IPS-15b (cell line): ENCODE measurements around the gene GPC5.
"Not testable (repeated sequence)": the region's sequence is repeated elsewhere in the genome, so short reads cannot be mapped to it uniquely, and the experiment has no call there.

ENCODE experiments used
- H3K27me3 ChIP-seq: one replicate; pipeline ENCODE4 v1.6.1; 2013; ENCODE audit warnings: low read length; ENCODE audit not compliant: control insufficient read depth, insufficient read depth
- H3K36me3 ChIP-seq: one replicate; pipeline ENCODE4 v1.6.1; 2013; ENCODE audit warnings: low read length; ENCODE audit not compliant: control insufficient read depth, insufficient read depth
- H3K4me1 ChIP-seq: one replicate; pipeline ENCODE4 v1.6.1; 2013; ENCODE audit warnings: mild to moderate bottlenecking, low read length; ENCODE audit not compliant: control insufficient read depth, insufficient read depth
- H3K4me3 ChIP-seq: one replicate; pipeline ENCODE4 v1.5.1; 2013; ENCODE audit warnings: low read depth, low read length
- H3K9ac ChIP-seq: one replicate; pipeline ENCODE4 v1.6.1; 2013; ENCODE audit warnings: low read depth, mild to moderate bottlenecking, low read length
- H3K9me3 ChIP-seq: one replicate; pipeline ENCODE4 v1.6.1; 2013; ENCODE audit warnings: mild to moderate bottlenecking, low read length; ENCODE audit not compliant: control insufficient read depth, insufficient read depth

GPC5 gene

GRCh38 chr13:91773591-91774227 is 375.3 kb downstream of the GPC5 start:
- no peak overlapping the region for H3K4me3 ChIP-seq
- H3K27me3 ChIP-seq, result no peaks in the 10 kb centered on the region
- no peaks in the 10 kb centered on the region for H3K36me3 ChIP-seq
- no peak overlapping the region for H3K9ac ChIP-seq
- no peaks in the 10 kb centered on the region for H3K9me3 ChIP-seq
- peaks cover 8% of the 10 kb centered on the region for H3K4me1 ChIP-seq

DNA sequence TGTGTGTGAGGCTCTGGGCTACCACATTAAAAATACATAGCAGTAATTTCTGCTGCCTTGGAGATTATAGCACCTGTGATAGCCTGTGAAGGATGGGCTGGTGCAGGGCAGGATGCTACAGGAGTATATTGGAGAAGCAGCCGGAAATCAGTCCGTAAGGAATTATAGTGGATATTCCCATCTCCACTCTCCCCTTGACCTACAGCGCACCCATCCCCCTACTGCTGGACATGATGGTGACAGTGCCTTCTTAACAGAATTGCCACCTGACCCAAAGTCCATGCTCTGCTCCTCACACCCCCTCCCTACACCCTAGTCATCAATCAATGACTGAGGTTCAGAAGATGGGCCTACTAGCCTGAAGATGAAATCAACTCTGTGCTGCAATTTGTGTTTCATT is 376.0 kb downstream of the GPC5 start:
- no peaks in the 10 kb centered on the region for H3K36me3 ChIP-seq
- H3K4me3 ChIP-seq, result no peak overlapping the region
- H3K4me1 ChIP-seq, result peaks cover 8% of the 10 kb centered on the region
- H3K27me3 ChIP-seq, result no peaks in the 10 kb centered on the region
- H3K9ac ChIP-seq, result no peak overlapping the region
- no peaks in the 10 kb centered on the region for H3K9me3 ChIP-seq

DNA sequence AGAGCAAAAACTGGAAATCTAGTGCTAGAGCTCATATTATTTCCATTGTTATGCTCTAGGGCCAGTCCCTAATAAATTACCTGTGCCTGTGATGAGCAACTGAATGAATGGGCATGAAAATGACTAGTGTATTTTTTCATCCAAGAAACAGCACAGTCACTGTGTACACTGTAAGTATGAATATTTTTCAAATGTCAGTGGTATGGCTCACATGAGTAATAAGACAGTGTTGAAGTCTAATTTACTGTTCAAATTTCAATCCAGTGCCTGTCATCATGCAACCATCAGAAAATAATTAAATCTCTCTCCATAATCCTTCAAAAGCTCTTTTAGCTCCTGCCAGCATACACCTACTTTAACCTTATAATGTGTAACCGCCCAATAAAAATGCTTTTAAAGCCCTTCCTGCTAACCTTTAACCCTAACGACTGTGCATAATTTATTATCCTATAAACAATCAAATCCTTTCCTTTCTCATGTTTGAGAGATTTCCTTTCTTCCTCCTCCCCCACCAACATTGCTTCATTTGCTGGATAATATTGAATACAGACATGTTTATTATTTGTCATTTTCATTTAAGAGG is 378.3 kb downstream of the GPC5 start:
- no peak overlapping the region for H3K4me3 ChIP-seq
- no peaks in the 10 kb centered on the region for H3K9me3 ChIP-seq
- no peaks in the 10 kb centered on the region for H3K27me3 ChIP-seq
- H3K4me1 ChIP-seq, result peaks cover 8% of the 10 kb centered on the region
- H3K9ac ChIP-seq, result no peak overlapping the region
- no peaks in the 10 kb centered on the region for H3K36me3 ChIP-seq

GRCh38 chr13:91778123-91778522 is 379.7 kb downstream of the GPC5 start:
- no peaks in the 10 kb centered on the region for H3K27me3 ChIP-seq
- H3K4me3 ChIP-seq, result no peak overlapping the region
- no peaks in the 10 kb centered on the region for H3K9me3 ChIP-seq
- no peak overlapping the region for H3K9ac ChIP-seq
- no peaks in the 10 kb centered on the region for H3K36me3 ChIP-seq
- peaks cover 8% of the 10 kb centered on the region for H3K4me1 ChIP-seq

GRCh38 chr13:91781982-91782691 is 383.7 kb downstream of the GPC5 start:
- H3K27me3 ChIP-seq, H3K36me3 ChIP-seq, H3K9ac ChIP-seq, H3K4me1 ChIP-seq, H3K9me3 ChIP-seq, H3K4me3 ChIP-seq: not testable (repeated sequence)

DNA sequence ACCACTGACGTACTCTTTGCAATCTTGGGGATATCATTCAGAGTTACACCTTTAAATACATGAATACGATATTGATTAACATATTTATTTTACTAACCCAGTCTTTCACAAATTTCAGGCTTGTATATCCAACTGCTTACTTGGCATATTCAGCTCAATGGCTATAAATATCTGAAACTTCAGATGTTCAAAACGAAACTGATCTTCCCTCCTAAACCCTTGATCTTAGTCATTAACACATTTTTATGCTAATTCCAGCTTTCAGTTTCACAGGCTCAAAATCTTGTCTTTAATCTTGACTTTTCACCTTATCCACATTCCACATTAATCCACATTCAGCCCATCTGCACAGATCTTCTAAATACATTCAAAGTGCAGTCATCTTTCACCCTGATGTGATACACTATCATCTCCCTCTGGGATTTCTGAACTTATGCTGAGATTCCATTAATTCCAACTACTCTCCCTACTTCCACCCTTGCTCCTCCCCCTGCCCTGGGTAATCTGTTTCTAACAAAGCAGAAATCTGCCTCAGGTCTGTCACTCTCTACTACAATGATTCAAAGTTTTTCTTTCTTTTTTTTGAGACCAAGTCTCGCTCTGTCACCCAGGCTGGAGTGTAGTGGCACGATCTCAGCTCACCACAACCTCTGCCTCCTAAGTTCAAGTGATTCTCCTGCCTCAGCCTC is 387.2 kb downstream of the GPC5 start:
- no peaks in the 10 kb centered on the region for H3K36me3 ChIP-seq
- H3K27me3 ChIP-seq, result no peaks in the 10 kb centered on the region
- no peaks in the 10 kb centered on the region for H3K4me1 ChIP-seq
- no peak overlapping the region for H3K9ac ChIP-seq
- no peaks in the 10 kb centered on the region for H3K9me3 ChIP-seq
- no peak overlapping the region for H3K4me3 ChIP-seq

GRCh38 chr13:91792054-91792453 is 393.6 kb downstream of the GPC5 start:
- Histone ChIP-seq H3K4me3 (no peak overlapping the region), H3K4me1 (no peaks in the 10 kb centered on the region), H3K36me3 (no peaks in the 10 kb centered on the region), H3K27me3 (no peaks in the 10 kb centered on the region), H3K9me3 (no peaks in the 10 kb centered on the region), H3K9ac (no peak overlapping the region)

GRCh38 chr13:91797567-91797966 is 399.1 kb downstream of the GPC5 start:
- H3K27me3 ChIP-seq, result no peaks in the 10 kb centered on the region
- no peak overlapping the region for H3K9ac ChIP-seq
- no peak overlapping the region for H3K4me3 ChIP-seq
- H3K9me3 ChIP-seq, result no peaks in the 10 kb centered on the region
- no peaks in the 10 kb centered on the region for H3K36me3 ChIP-seq
- H3K4me1 ChIP-seq, result no peaks in the 10 kb centered on the region

GRCh38 chr13:91798338-91798737 is 399.9 kb downstream of the GPC5 start:
- not testable (repeated sequence) for H3K4me3 ChIP-seq, H3K27me3 ChIP-seq, H3K9ac ChIP-seq, H3K9me3 ChIP-seq, H3K36me3 ChIP-seq, H3K4me1 ChIP-seq

DNA sequence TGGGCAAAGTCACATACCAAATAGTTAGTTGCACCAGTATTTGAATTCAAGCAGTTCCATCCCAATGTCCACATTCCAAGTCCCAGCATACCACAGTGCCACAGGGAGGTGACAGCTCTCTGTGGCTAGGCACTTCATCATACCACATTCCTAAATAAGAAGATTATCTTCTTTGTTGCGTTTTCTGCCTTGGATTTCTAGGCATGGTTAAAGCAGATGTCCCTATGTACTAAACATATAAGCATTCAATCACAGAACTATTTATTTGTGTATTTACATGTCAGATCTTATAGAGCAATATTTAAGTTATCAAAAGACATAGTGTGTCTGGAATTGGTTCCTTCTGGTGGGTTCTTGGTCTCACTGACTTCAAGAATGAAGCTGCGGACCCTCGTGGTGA is 403.4 kb downstream of the GPC5 start:
- H3K9me3 ChIP-seq, H3K36me3 ChIP-seq, H3K9ac ChIP-seq, H3K4me1 ChIP-seq, H3K4me3 ChIP-seq, H3K27me3 ChIP-seq: not testable (repeated sequence)

GRCh38 chr13:91802957-91803356 is 404.5 kb downstream of the GPC5 start:
- Histone ChIP-seq H3K9ac (no peak overlapping the region), H3K4me3 (no peak overlapping the region), H3K4me1 (no peaks in the 10 kb centered on the region), H3K9me3 (no peaks in the 10 kb centered on the region), H3K36me3 (no peaks in the 10 kb centered on the region), H3K27me3 (no peaks in the 10 kb centered on the region)

DNA sequence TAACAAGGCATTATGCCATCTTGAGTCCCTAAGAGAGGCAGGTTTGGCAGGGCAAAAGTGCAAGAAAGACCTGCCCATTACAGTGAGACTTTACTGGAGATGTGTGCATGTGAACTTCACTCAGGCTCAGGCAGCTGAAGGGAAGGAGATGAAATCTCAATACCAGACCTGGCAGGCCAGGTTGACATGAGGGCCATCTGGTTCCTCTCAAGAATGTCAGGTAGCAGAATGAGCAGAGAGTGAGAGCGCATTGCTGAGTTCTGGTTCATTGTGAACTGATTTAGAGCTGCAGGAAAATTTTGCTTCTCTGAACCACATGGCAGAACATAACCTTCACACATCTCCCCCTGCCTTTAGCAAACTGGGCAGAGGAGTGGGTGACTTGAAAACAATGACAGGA is 406.3 kb downstream of the GPC5 start:
- Histone ChIP-seq H3K4me1 (no peaks in the 10 kb centered on the region), H3K9ac (no peak overlapping the region), H3K4me3 (no peak overlapping the region), H3K9me3 (no peaks in the 10 kb centered on the region), H3K36me3 (no peaks in the 10 kb centered on the region), H3K27me3 (no peaks in the 10 kb centered on the region)
